Measurements from ENCODE around the gene BRICD5.

BRICD5 gene

DNA sequence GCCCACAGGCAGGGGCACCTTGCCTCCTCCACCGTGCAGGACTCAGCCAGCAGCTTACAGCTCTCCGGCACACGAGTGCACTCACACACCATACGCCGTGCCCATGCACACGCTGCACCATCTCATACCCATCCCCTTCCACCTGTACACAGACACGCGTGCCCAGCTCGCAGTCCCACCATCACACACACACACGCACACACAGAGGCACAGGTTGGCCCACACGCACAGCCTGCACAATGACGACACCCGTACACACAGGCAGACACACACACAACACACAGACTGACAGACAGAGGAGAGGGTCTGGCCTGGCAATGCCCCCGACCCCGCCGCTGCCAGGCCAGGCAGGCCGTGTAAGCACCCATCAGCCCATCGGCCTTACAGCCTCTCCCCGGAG is 26.3 kb downstream of the BRICD5 start:
- no peak for TF ChIP-seq ZFX (IDR thresholded peaks at IDR 0.05; ENCODE audit: borderline replicate concordance)
- TF ChIP-seq, protein P1, sequence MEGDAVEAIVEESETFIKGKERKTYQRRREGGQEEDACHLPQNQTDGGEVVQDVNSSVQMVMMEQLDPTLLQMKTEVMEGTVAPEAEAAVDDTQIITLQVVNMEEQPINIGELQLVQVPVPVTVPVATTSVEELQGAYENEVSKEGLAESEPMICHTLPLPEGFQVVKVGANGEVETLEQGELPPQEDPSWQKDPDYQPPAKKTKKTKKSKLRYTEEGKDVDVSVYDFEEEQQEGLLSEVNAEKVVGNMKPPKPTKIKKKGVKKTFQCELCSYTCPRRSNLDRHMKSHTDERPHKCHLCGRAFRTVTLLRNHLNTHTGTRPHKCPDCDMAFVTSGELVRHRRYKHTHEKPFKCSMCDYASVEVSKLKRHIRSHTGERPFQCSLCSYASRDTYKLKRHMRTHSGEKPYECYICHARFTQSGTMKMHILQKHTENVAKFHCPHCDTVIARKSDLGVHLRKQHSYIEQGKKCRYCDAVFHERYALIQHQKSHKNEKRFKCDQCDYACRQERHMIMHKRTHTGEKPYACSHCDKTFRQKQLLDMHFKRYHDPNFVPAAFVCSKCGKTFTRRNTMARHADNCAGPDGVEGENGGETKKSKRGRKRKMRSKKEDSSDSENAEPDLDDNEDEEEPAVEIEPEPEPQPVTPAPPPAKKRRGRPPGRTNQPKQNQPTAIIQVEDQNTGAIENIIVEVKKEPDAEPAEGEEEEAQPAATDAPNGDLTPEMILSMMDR (IDR thresholded peaks at IDR 0.05): no peak
- no peak overlapping the region for H3K27ac ChIP-seq

DNA sequence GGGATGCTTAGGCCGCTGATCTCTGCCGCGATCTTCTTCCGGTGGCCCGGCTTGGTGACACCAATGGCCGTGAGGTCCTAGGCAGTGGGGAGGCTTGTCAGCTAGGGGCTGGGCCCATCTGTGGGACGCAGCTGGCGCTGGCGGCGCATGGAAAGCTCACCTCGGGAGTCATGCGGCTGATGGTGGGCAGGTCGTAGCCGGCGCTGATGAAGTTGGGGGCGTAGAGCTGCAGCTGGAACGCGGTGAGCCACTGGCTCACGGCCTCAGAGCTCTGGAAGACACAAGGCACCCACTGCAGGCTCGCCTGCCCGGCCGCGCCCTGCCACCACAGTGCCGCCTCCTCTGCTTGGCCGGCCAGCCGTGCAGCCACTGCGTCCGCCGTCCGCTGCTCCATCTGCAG is 27.0 kb downstream of the BRICD5 start:
- H3K27ac ChIP-seq: no peak overlapping the region
- TF ChIP-seq, protein P1 (IDR thresholded peaks at IDR 0.05): no peak
- no peak for TF ChIP-seq ZFX (IDR thresholded peaks at IDR 0.05; ENCODE audit: borderline replicate concordance)

- no peak overlapping the region for H3K27ac ChIP-seq
- no peak for TF ChIP-seq ZFX (IDR thresholded peaks at IDR 0.05; ENCODE audit: borderline replicate concordance)
- TF ChIP-seq, protein P1 (IDR thresholded peaks at IDR 0.05): no peak
Observed at GRCh38 chr16:2181952-2182351, 28.7 kb downstream of the BRICD5 start.

DNA sequence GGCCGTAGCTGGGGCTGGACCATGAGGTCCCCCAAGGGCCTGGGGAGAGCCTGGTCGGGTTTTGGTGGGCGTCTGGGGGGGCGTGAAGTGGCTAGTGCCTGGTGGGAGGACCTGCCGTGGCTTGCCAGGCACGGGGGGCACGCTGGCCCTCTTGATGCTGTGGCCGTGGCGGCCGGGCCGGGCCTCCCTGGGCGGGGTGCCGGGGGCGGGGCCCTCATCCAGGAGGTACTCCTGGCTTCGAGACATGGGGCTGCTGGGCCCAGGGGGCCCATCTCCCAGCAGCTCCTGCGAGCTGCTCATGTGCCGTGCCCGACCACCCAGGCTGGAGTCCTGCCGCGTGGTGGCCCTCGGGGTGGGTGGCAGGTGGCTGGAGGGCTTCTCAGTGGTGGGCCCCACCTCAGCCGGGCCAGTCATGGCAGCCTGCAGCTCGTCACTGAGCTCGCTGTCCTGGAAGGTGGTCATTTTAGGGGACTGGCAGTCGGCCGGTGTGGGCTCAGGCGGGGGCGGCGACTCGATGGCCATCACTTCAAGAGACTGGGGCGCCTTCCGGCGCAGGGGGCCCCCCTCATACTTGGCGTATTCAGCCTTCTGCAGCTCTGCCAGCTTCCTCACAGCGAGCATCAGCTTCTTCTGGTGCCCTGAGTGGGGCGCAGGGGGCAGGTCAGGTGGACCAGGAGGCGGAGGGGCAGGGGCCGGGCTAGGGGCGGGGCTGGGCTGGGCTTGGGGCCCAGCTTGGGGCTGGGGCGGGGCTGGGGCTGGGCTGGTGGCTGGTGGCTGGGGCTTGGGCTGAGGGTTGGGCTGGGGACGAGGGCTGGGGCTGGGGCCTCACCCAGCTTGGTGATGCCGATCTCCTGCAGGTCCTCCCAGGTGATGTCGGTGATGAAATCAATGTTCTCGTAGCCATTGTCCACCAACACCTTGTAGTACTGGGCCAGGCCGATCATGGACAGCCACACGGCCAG is 29.4 kb downstream of the BRICD5 start:
- TF ChIP-seq ZFX (IDR thresholded peaks at IDR 0.05; ENCODE audit: borderline replicate concordance): no peak
- TF ChIP-seq, protein P1 (IDR thresholded peaks at IDR 0.05): no peak
- no peak overlapping the region for H3K27ac ChIP-seq

- TF ChIP-seq ZFX (IDR thresholded peaks at IDR 0.05; ENCODE audit: borderline replicate concordance): no peak
- TF ChIP-seq, protein P1 (IDR thresholded peaks at IDR 0.05): no peak
- no peak overlapping the region for H3K27ac ChIP-seq
Observed at GRCh38 chr16:2180461-2180860, 30.2 kb downstream of the BRICD5 start.

- TF ChIP-seq, protein P1 (IDR thresholded peaks at IDR 0.05): no peak
- TF ChIP-seq ZFX (IDR thresholded peaks at IDR 0.05; ENCODE audit: borderline replicate concordance): no peak
- H3K27ac ChIP-seq: peak overlapping the region; percentile 73
Observed at GRCh38 chr16:2179576-2179975, 31.1 kb downstream of the BRICD5 start.

- H3K27ac ChIP-seq: peak overlapping the region; percentile 73
- no peak for TF ChIP-seq ZFX (IDR thresholded peaks at IDR 0.05; ENCODE audit: borderline replicate concordance)
- TF ChIP-seq, protein P1 (IDR thresholded peaks at IDR 0.05): no peak
Observed at GRCh38 chr16:2179107-2179501, 31.6 kb downstream of the BRICD5 start.
